MM.1S (cell line): ENCODE results near the gene SFXN1.

Source experiments
- CTCF ChIP-seq: fragments of 300-600 bp; sonication (generic); IDR thresholded peaks from 2 replicates; pipeline ENCODE4 v1.5.1; 2016; ENCODE audit warnings: antibody characterized with exemption, low read length, mixed read lengths
- EZH2 ChIP-seq: fragments of 300-600 bp; sonication (generic); optimal IDR thresholded peaks from 2 replicates; pipeline ENCODE3; 2017; ENCODE audit warnings: low read depth, mild to moderate bottlenecking, antibody characterized with exemption, low read length, mixed read lengths

- no peak for TF ChIP-seq CTCF
- TF ChIP-seq EZH2 = no peak
These were observed 53.0 kb downstream of the SFXN1 start for GRCh38 chr5:175531361-175531760.
